GM10266 (cell line): Measurements from ENCODE around the gene PTPRN2.

Experiments
- DNase-seq: peaks from one replicate; pipeline ENCODE4 v3.0.0; 2012; ENCODE audit errors: extremely low spot score
- TF ChIP-seq, protein P1 (sequence below): IDR thresholded peaks from 2 replicates; pipeline ENCODE4 v1.5.1; 2012; ENCODE audit warnings: mild to moderate bottlenecking, low read depth; ENCODE audit not compliant: control insufficient read depth, insufficient read depth; ENCODE audit errors: missing control alignments

PTPRN2 gene

DNA sequence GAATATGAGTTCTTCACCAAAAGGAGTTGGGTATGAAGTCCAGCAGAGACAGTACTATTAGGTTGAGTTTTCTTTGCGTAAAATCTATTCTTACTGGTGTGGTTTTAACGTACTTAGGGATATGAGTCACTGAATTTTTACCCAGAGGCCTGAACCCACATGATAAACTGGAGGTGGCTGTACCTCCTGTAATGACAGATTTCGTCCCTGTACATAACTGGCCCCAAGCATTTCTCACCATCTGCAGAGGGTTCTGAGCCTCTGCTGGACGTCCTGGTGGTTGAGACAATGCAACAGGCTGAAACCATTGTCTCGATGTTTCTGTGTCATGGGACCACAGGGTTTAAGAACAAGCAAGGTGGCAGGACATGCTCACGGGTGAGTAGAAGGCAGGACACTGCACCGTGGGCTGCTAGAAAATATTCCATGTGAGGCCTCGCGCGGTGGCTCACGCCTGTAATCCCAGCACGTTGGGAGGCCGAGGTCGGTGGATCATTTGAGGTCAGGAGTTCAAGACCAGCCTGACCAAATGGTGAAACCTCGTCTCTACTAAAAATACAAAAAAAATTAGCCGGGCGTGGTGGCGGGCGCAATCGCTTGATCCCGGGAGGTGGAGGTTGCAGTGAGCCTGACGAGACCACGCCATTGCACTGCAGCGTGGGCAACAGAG is 1017.0 kb downstream of the PTPRN2 start:
- no peak for DNase-seq
- TF ChIP-seq, protein P1, sequence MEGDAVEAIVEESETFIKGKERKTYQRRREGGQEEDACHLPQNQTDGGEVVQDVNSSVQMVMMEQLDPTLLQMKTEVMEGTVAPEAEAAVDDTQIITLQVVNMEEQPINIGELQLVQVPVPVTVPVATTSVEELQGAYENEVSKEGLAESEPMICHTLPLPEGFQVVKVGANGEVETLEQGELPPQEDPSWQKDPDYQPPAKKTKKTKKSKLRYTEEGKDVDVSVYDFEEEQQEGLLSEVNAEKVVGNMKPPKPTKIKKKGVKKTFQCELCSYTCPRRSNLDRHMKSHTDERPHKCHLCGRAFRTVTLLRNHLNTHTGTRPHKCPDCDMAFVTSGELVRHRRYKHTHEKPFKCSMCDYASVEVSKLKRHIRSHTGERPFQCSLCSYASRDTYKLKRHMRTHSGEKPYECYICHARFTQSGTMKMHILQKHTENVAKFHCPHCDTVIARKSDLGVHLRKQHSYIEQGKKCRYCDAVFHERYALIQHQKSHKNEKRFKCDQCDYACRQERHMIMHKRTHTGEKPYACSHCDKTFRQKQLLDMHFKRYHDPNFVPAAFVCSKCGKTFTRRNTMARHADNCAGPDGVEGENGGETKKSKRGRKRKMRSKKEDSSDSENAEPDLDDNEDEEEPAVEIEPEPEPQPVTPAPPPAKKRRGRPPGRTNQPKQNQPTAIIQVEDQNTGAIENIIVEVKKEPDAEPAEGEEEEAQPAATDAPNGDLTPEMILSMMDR = no peak

DNA sequence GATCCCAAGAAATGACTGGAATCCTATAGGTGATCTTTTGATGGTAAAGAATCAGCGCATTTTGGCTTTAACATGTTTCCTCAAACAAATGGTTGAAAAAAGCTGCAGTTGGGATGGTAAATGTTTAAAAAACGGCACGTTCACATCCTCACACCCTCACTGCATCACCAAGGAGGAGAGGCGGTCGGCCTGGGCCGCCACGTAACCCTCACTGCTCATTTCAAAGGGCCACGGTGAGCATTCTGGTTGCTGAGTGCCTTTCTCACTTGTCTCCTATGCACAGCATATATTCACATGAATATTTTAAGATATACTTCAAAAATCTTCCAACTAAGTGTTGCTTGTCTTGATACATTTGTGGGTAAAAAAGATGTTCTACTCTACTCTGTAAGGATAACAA is 1017.7 kb downstream of the PTPRN2 start:
- TF ChIP-seq, protein P1 = no peak
- no peak for DNase-seq

DNA sequence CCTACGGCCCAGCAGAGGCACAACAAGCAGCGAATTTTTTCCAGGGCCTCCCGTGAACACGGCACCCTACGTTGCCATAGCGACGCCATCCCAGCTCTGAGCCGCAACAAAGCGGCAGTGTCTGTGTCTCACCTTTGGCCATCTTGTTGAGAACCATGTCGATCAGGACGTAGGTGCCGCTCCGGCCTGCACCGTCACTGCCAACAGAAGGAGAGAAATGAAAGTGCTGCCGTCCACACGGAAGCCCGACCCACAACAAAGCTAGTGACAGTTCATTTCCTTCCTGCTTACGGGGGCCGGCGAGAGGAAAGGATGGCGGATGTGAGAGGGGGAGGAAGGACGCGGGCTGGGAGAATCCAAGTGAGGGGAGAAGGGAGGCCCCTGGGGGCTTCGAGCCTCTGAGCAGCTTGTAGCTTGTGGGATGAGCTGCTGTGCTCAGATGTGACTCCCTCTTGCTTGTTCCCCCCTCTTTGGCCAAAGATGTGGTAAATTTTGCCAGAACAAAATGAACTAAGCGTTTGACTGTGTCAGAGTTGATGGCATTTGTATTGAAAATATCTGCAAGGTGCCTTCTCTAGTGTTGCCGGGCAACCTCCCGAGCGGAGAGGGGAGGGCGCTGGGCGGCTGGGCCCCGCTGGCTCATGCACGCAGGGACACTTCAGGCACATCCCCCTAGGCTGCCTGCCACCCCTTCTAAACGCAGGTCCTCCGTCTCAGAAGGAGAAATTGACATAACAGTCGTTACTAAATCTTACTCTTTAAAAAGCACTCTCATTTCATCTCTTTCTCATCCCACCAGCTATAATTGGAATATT is 1018.6 kb downstream of the PTPRN2 start:
- TF ChIP-seq, protein P1 = no peak
- DNase-seq = no peak

DNA sequence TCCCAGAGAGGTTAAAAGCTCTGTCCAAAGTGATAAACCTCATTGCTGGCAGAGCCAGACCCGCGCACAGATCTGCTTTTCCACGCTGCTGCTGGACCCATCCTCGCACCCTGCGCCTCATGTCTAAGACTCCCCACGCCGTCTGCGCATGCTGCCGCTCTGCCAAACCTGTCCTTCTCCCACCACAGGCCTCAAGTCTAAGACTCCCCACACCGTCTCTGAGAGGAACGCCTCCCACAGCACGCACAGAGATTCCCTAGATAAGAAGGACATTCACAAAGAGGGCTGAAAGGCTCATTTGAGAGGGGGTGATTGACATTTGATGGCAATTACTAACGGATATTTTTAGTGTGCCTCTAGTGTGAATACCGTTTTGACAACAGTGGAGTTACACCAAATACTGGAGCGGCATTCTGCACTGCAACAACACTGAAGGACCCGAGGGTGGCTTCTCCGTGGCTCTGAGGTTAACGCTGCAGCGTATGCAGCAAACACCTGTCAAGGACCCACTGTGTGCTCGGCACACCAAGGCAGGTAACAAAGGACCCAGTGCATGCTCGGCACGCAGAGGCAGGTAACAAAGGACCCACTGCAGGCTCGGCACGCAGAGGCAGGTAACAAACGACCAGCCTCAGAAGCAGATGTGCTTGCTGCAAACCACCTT is 1019.4 kb downstream of the PTPRN2 start:
- TF ChIP-seq, protein P1 = no peak
- DNase-seq = no peak

DNA sequence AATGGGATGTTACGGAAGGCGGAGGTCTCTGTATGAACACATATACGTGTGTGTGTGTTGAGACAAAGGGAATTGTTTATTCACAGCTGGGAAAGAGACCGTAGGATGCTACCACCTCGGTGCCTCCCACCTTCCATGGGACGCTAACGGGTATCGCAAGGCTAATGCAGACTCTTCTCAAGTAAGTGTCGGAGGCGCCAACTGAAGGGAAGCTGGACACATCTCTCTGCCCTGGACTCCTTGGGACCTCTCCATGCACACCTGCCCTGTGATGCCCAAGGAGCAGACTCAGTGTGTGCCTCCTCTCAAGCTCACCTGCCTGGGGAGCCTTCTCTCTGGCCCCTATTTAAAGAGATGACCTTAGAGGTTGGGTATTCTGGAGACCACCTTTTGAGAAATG is 1020.0 kb downstream of the PTPRN2 start:
- DNase-seq = no peak
- TF ChIP-seq, protein P1 = no peak

DNA sequence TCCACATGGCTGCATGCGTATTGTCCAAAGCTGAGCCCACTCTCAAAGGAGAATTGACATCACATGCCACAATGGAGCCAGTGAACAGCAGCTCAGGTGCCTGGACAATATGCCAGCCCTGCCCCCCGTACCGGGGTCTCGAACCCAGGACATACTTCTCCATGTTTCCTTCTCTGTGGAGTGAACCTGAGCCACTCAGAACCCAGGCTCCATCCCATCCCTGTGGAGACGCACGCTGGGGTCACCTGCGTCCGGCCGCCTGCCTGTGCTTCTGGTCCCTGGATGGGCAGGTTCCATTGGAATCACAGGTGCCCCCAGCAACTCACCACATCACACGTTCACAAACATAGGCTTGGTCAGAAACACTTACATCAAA is 1021.0 kb downstream of the PTPRN2 start:
- no peak for DNase-seq
- TF ChIP-seq, protein P1 = no peak
